PC-9 (cell line): Measurements from ENCODE around the gene USP28. TPM values are rescaled to one million over a fixed set of nuclear protein-coding genes. Genes with fewer than 3 reads are reported as not detected.

Experiments
- BruUV-seq: library from RNA; stranded (reverse); fragments of 400-500 nt; replicated peaks from 2 replicates; lab custom pipeline; 2021; lab: Mats Ljungman, UMichigan
- CTCF ChIA-PET: fragments of 300-600 bp; sonication (Branson Sonifier 250); formaldehyde crosslinking; loops from one replicate; lab custom pipeline; 2022; ENCODE audit warnings: antibody characterized with exemption; lab: Charles Lee
- POLR2A ChIA-PET: fragments of 300-600 bp; sonication (Branson Sonifier 250); formaldehyde crosslinking; loops from one replicate; lab custom pipeline; 2022; ENCODE audit warnings: antibody characterized with exemption; ENCODE audit not compliant: unreplicated experiment; lab: Charles Lee
- DNase-seq, 2 experiments: peaks; one replicate each; pipeline versions ENCODE4 v3.0.0 to v3.0.0-alpha.2; 2015 to 2022; ENCODE audit warnings: mixed read lengths in 1 of 2
- H2AFZ ChIP-seq: fragments of 200-600 bp; sonication (generic); 2 replicates; pipeline ENCODE4 v1.8.1; 2017; ENCODE audit warnings: antibody characterized with exemption
- H3F3A ChIP-seq: fragments of 200-600 bp; sonication (generic); 2 replicates; pipeline ENCODE4 v1.8.1; 2017; ENCODE audit warnings: antibody characterized with exemption, mild to moderate bottlenecking, low read depth; ENCODE audit not compliant: insufficient read depth
- H3K27ac ChIP-seq: fragments of 200-600 bp; sonication (generic); 2 replicates; pipeline ENCODE4 v1.6.1; 2016; ENCODE audit warnings: mixed run types
- H3K27me3 ChIP-seq: fragments of 200-600 bp; sonication (generic); 2 replicates; pipeline ENCODE4 v1.6.1; 2016; ENCODE audit warnings: low read depth, mixed run types; ENCODE audit not compliant: insufficient read depth
- H3K36me3 ChIP-seq: fragments of 200-600 bp; sonication (generic); 2 replicates; pipeline ENCODE4 v1.6.1; 2016; ENCODE audit warnings: low read depth, mixed run types
- H3K4me1 ChIP-seq: fragments of 200-600 bp; sonication (generic); replicated peaks from 2 replicates; pipeline ENCODE4 v1.6.1; 2016; ENCODE audit warnings: mixed run types; ENCODE audit not compliant: insufficient read depth
- H3K4me2 ChIP-seq: fragments of 200-600 bp; sonication (generic); 2 replicates; pipeline ENCODE4 v1.6.1; 2017; ENCODE audit warnings: mixed run types
- H3K4me3 ChIP-seq: fragments of 200-600 bp; sonication (generic); 2 replicates; pipeline ENCODE4 v1.6.1; 2016; ENCODE audit warnings: mixed run types
- H3K79me2 ChIP-seq: fragments of 200-600 bp; sonication (generic); 2 replicates; pipeline ENCODE4 v1.6.1; 2017; ENCODE audit warnings: low read depth, mixed run types
- H3K9me2 ChIP-seq: fragments of 200-600 bp; sonication (generic); 2 replicates; pipeline ENCODE4 v1.8.1; 2017; ENCODE audit warnings: mild to moderate bottlenecking; ENCODE audit not compliant: insufficient read depth
- H3K9me3 ChIP-seq: fragments of 200-600 bp; sonication (generic); 2 replicates; pipeline ENCODE4 v1.8.1; 2016; ENCODE audit warnings: low read depth; ENCODE audit not compliant: insufficient read depth
- H4K20me1 ChIP-seq: fragments of 200-600 bp; sonication (generic); 2 replicates; pipeline ENCODE4 v1.8.1; 2017; ENCODE audit not compliant: insufficient read depth
- CTCF ChIP-seq: fragments of 200-600 bp; sonication (generic); conservative IDR thresholded peaks from 2 replicates; pipeline ENCODE4 v1.6.1; 2017; ENCODE audit warnings: mixed run types, antibody characterized with exemption, mild to moderate bottlenecking, moderate library complexity
- EZH2 ChIP-seq: fragments of 200-600 bp; sonication (generic); IDR thresholded peaks from 2 replicates; pipeline ENCODE4 v1.8.0; 2017; ENCODE audit warnings: antibody characterized with exemption, low read depth
- intact Hi-C: fragments of 100-400 bp; cut with micrococcal nuclease; formaldehyde crosslinking; loops from one replicate; pipeline ENCODE4 v1.10.0; 2022; ENCODE audit not compliant: unreplicated experiment
- total RNA-seq: library from RNA; stranded (reverse); gene quantifications from 2 replicates; pipeline ENCODE4 v1.2.3, GENCODE V29; 2021

USP28 gene
- total RNA-seq, 1 experiment from 2014 or later: 38.1 TPM

- TF ChIP-seq EZH2 (no peak), CTCF (no peak)
- no TSS peak for BruUV-seq
- Histone ChIP-seq H3K4me3 (no peak overlapping the region), H3F3A (no peaks in the 10 kb centered on the region), H2AFZ (no peak overlapping the region), H3K9me3 (no peaks in the 10 kb centered on the region), H3K9me2 (no peaks in the 10 kb centered on the region), H3K79me2 (peaks cover 1% of the 10 kb centered on the region; the same call in 1 of the 2 replicates), H4K20me1 (peaks cover 21% of the 10 kb centered on the region), H3K27ac (no peak overlapping the region), H3K4me1 (no peaks in the 10 kb centered on the region), H3K4me2 (no peak overlapping the region), H3K36me3 (peaks cover 41% of the 10 kb centered on the region), H3K27me3 (no peaks in the 10 kb centered on the region)
- DNase-seq: no peak
- POLR2A ChIA-PET: no interaction called here
- intact Hi-C loops: no loop called here
- CTCF ChIA-PET: interaction anchor here (0.6 kb wide), 1 partner anchor 1198 kb away, joined by 3 read pairs; no protein-coding TSS in a partner anchor
Observed at GRCh38 chr11:113760241-113760640, 115.1 kb downstream of the USP28 start.

GRCh38 chr11:113752932-113753331 is 122.4 kb downstream of the USP28 start:
- Histone ChIP-seq H3K4me1 (no peaks in the 10 kb centered on the region), H3K27me3 (no peaks in the 10 kb centered on the region), H3K27ac (no peak overlapping the region), H3F3A (no peaks in the 10 kb centered on the region), H3K36me3 (peaks cover 20% of the 10 kb centered on the region), H3K79me2 (no peaks in the 10 kb centered on the region), H3K9me2 (no peaks in the 10 kb centered on the region), H3K4me3 (no peak overlapping the region), H2AFZ (no peak overlapping the region), H3K9me3 (no peaks in the 10 kb centered on the region), H4K20me1 (peaks cover 2% of the 10 kb centered on the region; the same call in 1 of the 2 replicates), H3K4me2 (no peak overlapping the region)
- intact Hi-C loops: no loop called here
- TF ChIP-seq EZH2: no peak
- TF ChIP-seq CTCF: no peak
- ChIA-PET POLR2A (no interaction called here), CTCF (no interaction called here)
- BruUV-seq: no TSS peak
- DNase-seq: no peak

Other genes starting within 250 kb of the USP28 start
- 0.33 and 0.83 TPM in 2 replicates for gene TMPRSS5, start 169.3 kb downstream of the USP28 start, total RNA-seq
- gene ZW10, start 101.9 kb downstream of the USP28 start, total RNA-seq: 14.0 and 19.3 TPM in 2 replicates
- gene CLDN25, start 95.8 kb downstream of the USP28 start, total RNA-seq: not detected in 2 replicates
- gene HTR3B, start 29.2 kb upstream of the USP28 start, total RNA-seq: not detected in 2 replicates
- not detected in 2 replicates for gene HTR3A, start 99.5 kb upstream of the USP28 start, total RNA-seq
- gene ZBTB16, start 184.1 kb upstream of the USP28 start, total RNA-seq: 0.25 and 0.44 TPM in 2 replicates